GM12878 (cell line): Measurements from ENCODE around the gene PYGM. TPM values are rescaled to one million over a fixed set of nuclear protein-coding genes. Genes with fewer than 3 reads are reported as not detected.

Source experiments
- ATAC-seq: fragments of 200-7000 bp; cut with Tn5 transposase; 3 replicates; pipeline ENCODE4 v1.9.1; 2020; ENCODE audit warnings: mild to moderate bottlenecking, moderate library complexity
- BruUV-seq: library from RNA; stranded (reverse); fragments of 400-500 nt; replicated peaks from 2 replicates; lab custom pipeline; 2021; lab: Mats Ljungman, UMichigan
- CTCF ChIA-PET: fragments of 300-600 bp; sonication (Branson Sonifier 250); formaldehyde crosslinking; extraction: SDS; loops from one replicate; lab custom pipeline; 2021; ENCODE audit warnings: inconsistent platforms; lab: Yijun Ruan, JAX
- POLR2A ChIA-PET: fragments of 350-600 bp; formaldehyde crosslinking; extraction: SDS; loops from one replicate; lab custom pipeline; 2021; ENCODE audit warnings: inconsistent platforms; lab: Charles Lee
- RAD21 ChIA-PET: fragments of 300-600 bp; sonication (Branson Sonifier 250); formaldehyde crosslinking; loops from one replicate; lab custom pipeline; 2023; ENCODE audit warnings: antibody characterized with exemption; ENCODE audit not compliant: unreplicated experiment; lab: Charles Lee
- SMC1A ChIA-PET: fragments of 300-600 bp; sonication (Branson Sonifier 250); formaldehyde crosslinking; loops from one replicate; lab custom pipeline; 2023; ENCODE audit not compliant: unreplicated experiment, uncharacterized antibody; lab: Charles Lee
- DNase-seq: peaks from one replicate; pipeline ENCODE4 v3.0.0-alpha.2; 2011; ENCODE audit warnings: low read depth, low spot score
- FAIRE-seq: peaks from 3 replicates; lab custom pipeline; 2011; peaks lifted over from hg19 to GRCh38; lab: Jason Lieb, UNC
- H2AFZ ChIP-seq: 2 replicates; pipeline ENCODE4 v1.6.0; 2011; ENCODE audit warnings: low read depth, low read length, control low read depth; ENCODE audit not compliant: control insufficient read depth
- H3K27ac ChIP-seq: 2 replicates; pipeline ENCODE4 v1.5.1; 2011; ENCODE audit warnings: control low read depth; ENCODE audit not compliant: control insufficient read depth, insufficient read depth
- H3K27me3 ChIP-seq, 2 experiments: replicated peaks in 1 of 2; 2 replicates each; pipeline versions ENCODE4 v1.6.0 to v1.6.1; 2011; ENCODE audit warnings: low read length in 1 of 2; ENCODE audit not compliant: control insufficient read depth in 2 of 2, insufficient read depth in 2 of 2
- H3K36me3 ChIP-seq, 2 experiments: 2 replicates each; pipeline ENCODE4 v1.5.1; 2011; ENCODE audit warnings: low read length in 1 of 2; ENCODE audit not compliant: control insufficient read depth in 2 of 2, insufficient read depth in 2 of 2
- H3K4me1 ChIP-seq: 2 replicates; pipeline ENCODE4 v1.6.1; 2011; ENCODE audit warnings: mild to moderate bottlenecking, low read length, moderate library complexity, mixed read lengths; ENCODE audit not compliant: control insufficient read depth, insufficient read depth
- H3K4me2 ChIP-seq: 2 replicates; pipeline ENCODE4 v1.6.0; 2011; ENCODE audit warnings: control low read depth; ENCODE audit not compliant: control insufficient read depth, insufficient read depth
- H3K4me3 ChIP-seq: fragments of 200-600 bp; sonication (generic); 2 replicates; pipeline ENCODE4 v1.5.1; 2016
- H3K79me2 ChIP-seq: 2 replicates; pipeline ENCODE4 v1.6.0; 2011; ENCODE audit warnings: low read length; ENCODE audit not compliant: control insufficient read depth, insufficient read depth
- H3K9ac ChIP-seq: 2 replicates; pipeline ENCODE4 v1.8.0; 2011; ENCODE audit warnings: low read length, control low read depth, mixed read lengths; ENCODE audit not compliant: control insufficient read depth, insufficient read depth
- H3K9me3 ChIP-seq: replicated peaks from 3 replicates; pipeline ENCODE4 v1.5.1; 2011; ENCODE audit warnings: mild to moderate bottlenecking, low read length; ENCODE audit not compliant: control insufficient read depth, insufficient read depth
- H4K20me1 ChIP-seq: 2 replicates; pipeline ENCODE4 v1.6.0; 2011; ENCODE audit not compliant: control insufficient read depth, insufficient read depth
- CEBPB ChIP-seq, 2 experiments: fragments of 150-350 bp in 1 of 2; IDR thresholded peaks; 2 replicates each; pipeline ENCODE4 v1.6.1; 2012 to 2014; ENCODE audit warnings: low read depth in 2 of 2, low read length in 2 of 2, borderline replicate concordance in 1 of 2, inconsistent platforms in 1 of 2
- CREM ChIP-seq: IDR thresholded peaks from 2 replicates; pipeline ENCODE4 v1.6.1; 2014; ENCODE audit warnings: antibody characterized with exemption, low read depth
- ESRRA ChIP-seq: IDR thresholded peaks from 2 replicates; pipeline ENCODE4 v1.6.1; 2012; ENCODE audit warnings: mild to moderate bottlenecking, low read length, improper control_type of control experiment
- HDAC2 ChIP-seq: fragments of 200-600 bp; sonication (generic); IDR thresholded peaks from 2 replicates; pipeline ENCODE4 v1.6.1; 2017
- MEF2A ChIP-seq: IDR thresholded peaks from 2 replicates; pipeline ENCODE4 v1.6.1; 2011; ENCODE audit warnings: low read depth, mild to moderate bottlenecking, low read length, moderate library complexity; ENCODE audit not compliant: insufficient read depth
- NBN ChIP-seq: fragments of 450-650 bp; IDR thresholded peaks from 2 replicates; pipeline ENCODE4 v1.6.1; 2016
- STAT1 ChIP-seq: fragments of 450-650 bp; conservative IDR thresholded peaks from 2 replicates; pipeline ENCODE4 v1.6.1; 2014; ENCODE audit warnings: antibody characterized with exemption, mild to moderate bottlenecking
- STAT3 ChIP-seq: IDR thresholded peaks from 2 replicates; pipeline ENCODE4 v1.6.1; 2011; ENCODE audit warnings: low read depth, low read length, improper control_type of control experiment
- WGBS: methylation state at CpG from one replicate; pipeline ENCODE4 v1.1.6; 2016; ENCODE audit warnings: low lambda C conversion rate; ENCODE audit not compliant: insufficient replicate concordance, insufficient coverage; ENCODE audit errors: missing lambda C conversion rate; 5-methylcytosine and 5-hydroxymethylcytosine counted together
- in situ Hi-C: fragments of 300-500 bp; cut with MboI; formaldehyde crosslinking; loops from 9 replicates; pipeline ENCODE4 v1.14.3; 2018; ENCODE audit warnings: mixed read lengths
- intact Hi-C: fragments of 100-400 bp; cut with micrococcal nuclease; formaldehyde crosslinking; loops from one replicate; pipeline ENCODE4 v1.14.2; 2022; ENCODE audit not compliant: unreplicated experiment
- polyA plus RNA-seq, 11 experiments: library from polyadenylated mRNA; depleted of rRNA in 4 of 11; unstranded in 6 of 11; stranded (reverse) in 5 of 11; fragments of >200 nt; fragmentation: Nextera tagmentation in 4 of 11; fragmentation: Illumina TruSeq in 1 of 11; extraction: Ambion mirVana in 4 of 11; extraction: Trizol in 1 of 11; gene quantifications; 1 replicate in 1 of 11; 2 replicates in 10 of 11; pipeline versions ENCODE4 v1.2.1 to v1.2.3, GENCODE V29; 2011 to 2016; ENCODE audit warnings: inconsistent platforms in 2 of 11, missing spikeins in 2 of 11, low read depth in 1 of 11
- total RNA-seq, 4 experiments: library from RNA; depleted of rRNA in 3 of 4; stranded (reverse); fragments of >200 nt in 3 of 4; fragmentation: Illumina TruSeq in 1 of 4; extraction: Trizol in 1 of 4; gene quantifications; 2 replicates each; pipeline versions ENCODE4 v1.2.1 to v1.2.3, GENCODE V29; 2013 to 2021

Gene PYGM
- total and polyA plus RNA-seq, 10 of the 15 experiments (the other 5 are each of a cell fraction or from before 2014, with no cell fraction given): 0.04 to 3.7 (median 0.27) TPM; not detected in 1

DNA sequence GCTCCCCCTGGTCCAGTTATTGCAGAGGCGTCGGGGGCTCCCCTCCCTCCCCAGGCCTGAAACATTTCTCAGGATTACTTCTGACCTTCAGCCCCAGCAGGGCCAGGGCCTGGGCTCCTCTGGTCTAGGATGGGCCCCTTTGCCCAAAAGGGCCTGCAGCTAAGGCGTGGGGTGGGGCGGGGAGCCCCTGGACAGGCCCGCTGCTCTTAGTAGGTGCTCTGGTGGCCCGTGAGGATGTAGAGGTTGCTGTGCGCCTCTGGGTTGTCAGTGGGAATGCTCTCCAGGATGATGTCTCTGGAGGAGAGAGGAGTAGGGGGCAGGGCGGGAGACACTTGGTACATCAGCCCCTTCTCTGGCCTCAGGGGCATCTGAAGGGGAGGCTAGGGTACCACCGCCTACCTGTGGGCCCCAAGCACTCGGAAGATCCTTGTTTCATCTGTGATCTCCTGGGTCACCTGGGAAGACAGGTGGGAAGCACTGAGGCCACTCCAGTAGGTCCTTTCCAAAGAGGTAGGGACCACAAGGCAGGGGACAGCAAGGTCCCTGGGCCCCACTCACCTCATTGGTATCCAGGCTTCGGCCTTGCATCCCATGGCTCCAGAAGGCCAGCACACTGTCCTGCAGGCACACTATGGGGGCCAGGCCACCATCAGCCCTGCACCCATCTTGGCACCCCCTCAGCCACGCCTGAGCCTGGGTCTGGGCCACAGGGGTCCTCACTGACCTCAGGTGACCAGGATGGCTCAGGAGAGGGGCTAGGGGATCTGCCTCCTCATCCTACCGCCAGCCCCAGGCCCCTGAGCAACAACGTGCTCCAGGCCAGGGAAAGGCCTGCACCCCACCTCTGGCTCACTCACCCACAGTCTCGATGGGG is 29.8 kb upstream of the PYGM start (continued):
- no peak for TF ChIP-seq STAT3

DNA sequence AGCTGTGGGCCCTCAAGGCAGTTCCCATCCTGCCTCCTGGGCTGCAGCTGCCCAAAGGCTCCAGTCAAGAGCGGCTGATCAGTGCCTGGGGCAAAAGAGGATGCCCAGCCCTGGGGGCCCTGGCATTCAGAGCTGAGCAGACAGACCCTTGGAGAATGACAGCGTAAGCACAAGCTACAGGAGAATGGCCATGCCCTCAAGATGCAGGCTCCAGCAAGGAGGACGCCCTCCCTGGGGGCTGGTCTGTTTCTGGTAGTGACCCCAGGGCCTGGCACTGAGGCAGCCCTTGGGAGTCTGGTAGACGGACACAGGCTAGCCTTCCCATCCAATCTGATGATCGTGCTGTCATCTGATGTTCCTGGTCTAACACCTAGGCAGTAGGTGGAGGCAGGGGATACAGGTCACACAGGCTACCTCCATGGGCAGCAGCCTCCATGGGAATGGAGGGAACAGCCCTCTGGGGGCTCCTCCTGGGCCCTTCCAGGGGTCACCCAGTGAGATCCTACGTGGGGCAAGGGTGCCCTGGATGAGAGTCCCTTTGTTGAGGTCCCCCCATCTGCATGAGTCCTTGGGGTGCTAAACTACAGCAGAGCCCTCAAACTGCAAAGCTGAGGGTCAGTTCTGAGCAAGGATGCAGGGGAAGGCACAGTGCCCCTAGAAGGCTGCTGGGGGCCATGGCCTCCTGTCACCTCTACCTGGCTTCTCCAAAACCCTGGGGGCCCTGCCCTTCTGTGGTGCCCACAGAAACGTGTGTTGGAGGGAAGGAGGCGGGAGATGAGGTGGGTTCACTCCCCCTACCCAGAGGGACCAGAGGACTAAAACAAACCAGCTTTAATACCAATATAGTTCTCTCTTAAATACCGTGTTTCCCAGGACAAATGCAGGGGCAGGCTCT is 28.8 kb upstream of the PYGM start:
- H3K27ac ChIP-seq: no peak overlapping the region
- ChIA-PET RAD21 (interaction anchor here (0.7 to 1.2 kb wide), 4 partner anchors 10 to 60 kb away, joined by 3 to 6 read pairs (median 4); partner anchors contain the start of gene SF1), CTCF (interaction anchor here (0.6 to 5.2 kb wide), 8 partner anchors 10 to 333 kb away, joined by 3 to 41 read pairs (median 4); partner anchors contain the start of genes CDC42BPG, FAU, MAP4K2 and SF1), POLR2A (interaction anchor here (1.0 kb wide), 1 partner anchor 14 kb away, joined by 3 read pairs; no protein-coding TSS in a partner anchor), SMC1A (interaction anchor here (0.7 to 2.6 kb wide), 2 partner anchors 11 to 13 kb away, joined by 3 to 9 read pairs; no protein-coding TSS in a partner anchor)
- H3K4me1 ChIP-seq: no peaks in the 10 kb centered on the region
- no peak overlapping the region for H3K4me2 ChIP-seq
- 70% methylated on average over 9 of the region's 9 CpGs for WGBS
- no peak overlapping the region for H3K9ac ChIP-seq
- H3K27me3 ChIP-seq: no peaks in the 10 kb centered on the region
- TF ChIP-seq ESRRA (no peak), STAT1 (no peak), CREM (no peak), HDAC2 (no peak), CEBPB (IDR thresholded peaks at IDR 0.05; ENCODE audit: borderline replicate concordance in 1 of 2, low read depth in 2 of 2, low read length in 2 of 2) (no peak), MEF2A (no peak), NBN (no peak)
- in situ Hi-C loops (no loop called here), intact Hi-C loops (no loop called here)
- H4K20me1 ChIP-seq: no peaks in the 10 kb centered on the region
- no peaks in the 10 kb centered on the region for H3K9me3 ChIP-seq
- H3K79me2 ChIP-seq: no peaks in the 10 kb centered on the region
- H2AFZ ChIP-seq: no peak overlapping the region
- FAIRE-seq: no peak
- no peak for DNase-seq
- peaks cover 5 to 11% of the 10 kb centered on the region in 2 experiments; a peak in 3 of 4 replicates for H3K36me3 ChIP-seq
- H3K4me3 ChIP-seq: no peak overlapping the region
- BruUV-seq: no TSS peak
- ATAC-seq: no peak; the same call in 2 of the 3 replicates
